ENCODE data around the gene SAMD4A.
"Not testable (repeated sequence)": the region's sequence is repeated elsewhere in the genome, so short reads cannot be mapped to it uniquely, and the experiment has no call there.

The SAMD4A gene

DNA sequence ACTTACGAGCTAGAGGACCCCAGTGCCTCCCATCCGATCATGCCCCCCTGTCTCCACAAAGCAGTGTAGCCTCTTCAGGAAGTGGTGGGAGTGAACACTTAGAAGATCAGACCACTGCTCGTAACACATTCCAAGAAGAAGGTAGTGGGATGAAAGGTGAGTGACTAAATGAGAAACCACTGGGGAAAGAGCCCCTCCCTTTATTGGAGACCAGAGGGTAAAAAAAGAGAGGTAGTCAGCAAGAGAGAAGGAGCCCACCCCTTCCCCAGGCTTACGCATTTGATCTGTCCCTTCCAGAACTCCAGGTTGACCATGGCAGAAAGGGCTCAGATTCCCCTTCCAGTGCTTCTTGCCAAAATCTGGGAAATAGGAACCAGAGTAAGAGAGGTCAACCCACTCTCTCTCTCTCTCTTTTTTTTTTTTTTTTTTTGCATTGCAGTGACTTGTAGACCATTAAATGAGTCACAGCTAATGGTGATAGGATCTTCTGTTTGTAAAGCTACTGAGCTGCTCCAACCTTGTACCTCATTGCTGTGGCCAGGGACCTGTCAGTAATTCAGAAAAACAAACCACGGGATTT is 170.3 kb downstream of the SAMD4A start:
- DNase-seq = peak; percentile 27

DNA sequence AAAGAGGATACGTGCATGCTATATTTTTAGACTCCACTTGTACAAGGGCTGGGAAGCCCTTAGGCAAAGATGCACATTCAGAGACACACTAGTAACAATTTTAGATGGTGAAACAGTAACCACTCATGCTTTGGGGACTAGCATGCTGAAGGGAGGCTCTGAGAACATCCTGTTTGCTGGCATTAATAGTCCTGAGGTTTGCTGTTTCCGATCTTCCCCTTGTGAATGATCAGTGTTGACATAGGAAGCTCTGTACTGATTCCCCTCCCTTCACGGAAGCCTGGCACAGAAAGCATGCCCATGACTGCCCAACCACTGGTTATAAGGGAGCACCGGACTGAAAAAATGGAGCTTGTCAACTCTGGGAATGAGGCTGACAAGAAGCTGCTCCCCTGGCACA is 171.1 kb downstream of the SAMD4A start:
- DNase-seq = peak; percentile 41

DNA sequence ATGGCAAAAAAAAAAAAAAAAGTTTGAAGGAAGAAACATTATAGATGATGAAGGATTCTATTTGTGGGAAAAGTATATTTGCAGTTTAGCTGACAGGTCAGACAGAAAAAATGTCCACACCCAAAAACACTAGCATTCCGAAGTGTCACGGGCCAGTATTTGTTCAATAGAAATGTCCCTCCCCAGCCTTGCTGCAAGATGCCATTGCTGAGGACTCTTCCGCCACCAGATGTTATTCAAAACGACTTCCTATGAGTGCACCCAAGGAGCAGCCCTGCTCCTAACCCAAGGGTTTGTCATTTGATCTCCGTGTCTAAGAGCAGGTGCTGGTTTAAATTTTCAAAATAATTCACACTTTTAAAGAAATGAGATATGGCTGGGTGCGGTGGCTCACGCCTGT is 172.6 kb downstream of the SAMD4A start:
- DNase-seq = peak; percentile 10

DNA sequence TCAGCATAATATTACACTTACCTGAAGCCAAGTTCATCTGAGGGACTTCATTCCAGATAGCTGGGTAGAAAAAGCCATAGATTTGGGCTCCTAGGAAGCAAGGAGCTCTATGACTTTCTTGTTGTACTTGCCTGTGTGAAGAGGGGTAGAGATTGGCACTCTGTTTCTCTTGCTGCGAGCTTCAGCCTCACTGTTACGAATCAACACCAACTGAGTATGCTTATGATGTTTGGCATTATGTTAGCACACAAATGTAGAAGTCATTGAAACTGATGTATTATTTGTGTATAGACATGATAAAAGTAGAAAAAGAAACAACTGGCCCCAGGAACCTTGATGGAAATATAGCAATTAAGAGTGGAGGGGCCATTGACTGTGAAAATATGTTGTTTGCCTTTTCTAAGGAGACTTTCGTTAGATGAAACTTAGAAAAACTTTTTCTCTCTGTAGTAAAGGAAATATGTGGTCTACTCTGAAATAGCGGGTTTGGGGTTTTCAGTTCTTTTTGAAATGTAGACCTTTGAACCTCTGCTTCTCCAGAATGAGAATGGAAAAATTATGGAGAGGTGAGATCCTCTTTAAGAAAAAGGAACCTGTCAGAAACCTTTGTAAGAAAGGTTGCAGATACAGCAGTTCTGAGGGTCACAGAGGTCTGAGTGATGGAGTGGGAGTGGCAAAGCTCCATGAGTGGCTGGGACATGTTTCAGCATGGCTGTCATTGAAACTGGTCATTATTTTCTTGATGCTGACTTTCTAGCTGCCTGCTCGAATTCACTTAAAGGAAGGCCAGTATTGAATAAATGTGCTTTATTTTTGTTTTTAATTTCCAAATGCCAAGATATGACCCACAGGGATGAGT is 175.8 kb downstream of the SAMD4A start:
- peak; percentile 9 for DNase-seq

DNA sequence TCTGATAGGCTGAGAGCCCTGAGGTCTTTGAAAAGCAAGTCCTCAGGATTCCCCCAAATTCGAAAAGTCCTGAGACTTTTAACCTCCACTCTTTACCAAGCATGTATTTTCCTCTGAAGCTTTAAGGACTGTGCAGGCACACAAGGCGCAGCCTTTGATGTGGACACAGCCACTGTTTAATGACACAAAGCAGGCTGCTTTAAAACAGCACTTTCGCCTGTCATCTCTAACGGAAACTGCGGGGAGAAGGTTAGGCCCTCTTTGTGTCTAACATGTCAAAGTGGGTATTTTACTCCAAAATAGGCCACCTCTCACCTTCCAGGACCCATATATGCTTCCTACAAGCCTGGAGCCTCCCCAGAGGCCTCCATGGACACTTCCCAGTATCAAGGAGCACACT is 176.5 kb downstream of the SAMD4A start:
- no peak for DNase-seq

DNA sequence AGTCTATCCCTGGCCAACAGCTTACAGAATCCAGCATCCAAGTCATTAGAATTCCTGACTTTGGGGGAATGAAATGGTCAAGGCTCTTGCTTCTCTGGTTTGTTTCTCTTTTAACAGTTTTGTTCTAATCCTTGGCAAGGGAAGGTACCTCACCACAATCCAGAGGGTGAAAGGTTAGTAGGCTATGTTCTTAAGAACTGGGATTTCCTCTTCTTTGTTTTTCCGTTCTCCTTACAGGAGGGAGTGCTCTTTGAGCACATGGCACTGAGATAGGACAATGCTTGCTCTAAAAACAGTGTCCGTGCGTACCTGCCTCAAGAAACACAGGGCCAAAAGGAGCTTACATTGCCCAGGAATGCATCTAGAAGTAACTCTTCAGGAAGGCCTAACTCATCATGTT is 179.1 kb downstream of the SAMD4A start:
- DNase-seq = no peak

DNA sequence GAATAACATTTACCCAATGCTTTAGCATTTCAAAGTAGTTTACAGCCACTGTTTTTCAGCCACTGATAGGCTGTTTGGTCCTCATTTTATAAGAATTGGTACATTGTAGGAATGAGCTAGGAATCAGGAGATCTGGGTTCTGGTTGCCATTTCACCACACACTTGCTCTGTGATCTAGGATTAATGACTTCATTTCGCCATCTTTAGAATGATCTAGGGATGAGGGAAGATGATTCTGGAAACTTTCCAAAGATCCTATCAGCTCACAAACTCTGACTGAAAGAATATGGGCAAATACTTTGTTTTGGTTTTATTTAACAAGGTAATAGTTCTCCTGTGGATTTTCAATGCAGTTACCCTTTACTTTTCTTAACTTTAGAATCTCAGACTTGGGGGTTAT is 180.7 kb downstream of the SAMD4A start:
- no peak for DNase-seq

DNA sequence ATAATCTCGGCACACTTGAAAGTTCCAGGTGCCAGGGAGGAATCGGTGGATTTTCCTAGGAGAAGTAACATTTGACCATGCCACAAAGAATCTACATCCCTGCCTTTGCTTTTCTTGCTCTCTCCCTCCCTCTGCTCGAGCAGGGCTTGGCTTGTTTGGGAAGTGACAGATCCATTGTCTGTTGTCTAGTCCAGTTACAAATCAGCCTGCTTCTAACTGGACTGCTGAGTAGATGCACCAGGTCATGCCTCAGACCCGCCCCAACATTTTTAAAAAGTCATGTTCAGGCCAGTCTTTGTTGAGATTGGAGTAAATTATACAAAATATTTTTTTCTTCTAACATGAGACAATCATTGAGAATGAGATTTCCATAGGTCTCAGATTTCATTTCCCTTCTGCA is 182.3 kb downstream of the SAMD4A start:
- no peak for DNase-seq

DNA sequence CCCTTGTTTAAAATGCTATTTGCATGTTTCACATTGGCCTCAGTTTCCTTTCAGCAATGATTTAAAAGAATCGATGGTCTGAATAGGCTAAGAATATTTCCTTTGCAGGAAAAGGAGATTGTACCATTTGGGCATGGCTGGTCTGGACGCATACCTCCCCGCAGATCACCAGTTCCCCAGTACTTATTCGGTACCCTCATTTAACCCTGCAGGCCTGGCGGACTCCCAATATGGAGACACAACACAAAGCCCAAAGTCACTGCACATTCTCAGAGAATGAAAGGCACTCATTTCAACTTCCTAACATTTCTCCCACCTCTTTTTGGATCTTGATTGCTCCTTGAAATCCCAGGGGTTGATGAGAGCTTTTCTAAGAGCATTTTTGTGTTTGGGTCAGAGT is 182.8 kb downstream of the SAMD4A start:
- DNase-seq = no peak

DNA sequence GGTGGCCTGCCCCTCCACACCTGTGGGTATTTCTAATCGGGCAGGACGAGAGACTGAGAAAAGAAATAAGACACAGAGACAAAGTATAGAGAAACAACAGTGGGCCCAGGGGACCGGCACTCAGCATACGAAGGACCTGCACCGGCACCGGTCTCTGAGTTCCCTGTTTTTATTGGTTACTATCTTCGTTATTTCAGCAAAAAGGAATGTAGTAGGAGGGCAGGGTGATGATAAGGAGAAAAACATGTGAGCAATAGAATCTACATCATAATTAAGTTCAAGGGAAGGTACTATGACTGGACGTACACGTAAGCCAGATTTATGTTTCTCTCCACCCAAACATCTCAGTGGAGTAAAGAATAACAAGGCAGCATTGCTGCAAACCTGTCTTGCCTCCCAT is 185.7 kb downstream of the SAMD4A start:
- DNase-seq = not testable (repeated sequence)

DNA sequence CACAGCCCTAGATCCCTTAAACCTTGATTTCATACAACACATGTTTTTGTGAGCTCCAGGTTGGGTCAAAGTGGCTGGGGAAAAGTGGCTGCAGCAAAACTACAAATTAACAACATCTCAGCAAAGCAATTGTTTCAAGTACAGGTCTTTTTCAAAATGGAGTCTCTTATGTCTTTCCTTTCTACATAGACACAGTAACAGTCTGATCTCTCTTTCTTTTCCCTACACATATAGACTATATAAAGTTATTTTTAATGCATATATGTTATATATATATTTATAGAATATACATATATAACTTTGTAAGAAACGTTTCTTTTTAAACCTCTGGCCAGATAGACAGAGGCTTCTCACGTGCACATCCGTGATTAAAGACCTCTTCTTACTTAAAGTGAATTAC is 186.5 kb downstream of the SAMD4A start:
- DNase-seq = not testable (repeated sequence)

DNA sequence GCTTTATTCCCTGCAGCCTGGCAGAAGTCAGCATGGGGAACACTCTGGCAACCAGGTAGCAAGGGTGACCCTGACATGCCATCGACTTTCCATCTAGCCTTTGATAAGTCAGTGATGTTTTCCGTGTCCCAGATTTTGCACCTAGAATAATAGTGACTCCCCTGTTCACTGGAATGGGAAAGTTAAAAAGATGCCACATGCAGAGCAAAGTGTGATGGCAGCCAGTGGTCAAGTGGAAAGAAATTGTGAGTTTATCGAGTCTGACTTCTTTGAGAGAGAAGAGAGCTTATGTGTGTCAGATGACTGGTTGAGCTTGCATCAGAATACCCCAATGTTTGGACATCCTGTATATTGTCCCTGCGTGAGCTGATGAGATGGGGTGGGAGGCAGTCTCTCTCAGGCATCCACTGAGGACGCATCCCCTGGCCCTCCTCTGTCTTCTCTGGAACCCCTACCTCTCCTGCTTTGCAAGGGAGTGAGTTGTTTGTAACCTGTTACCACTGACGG is 187.2 kb downstream of the SAMD4A start:
- no peak for DNase-seq

DNA sequence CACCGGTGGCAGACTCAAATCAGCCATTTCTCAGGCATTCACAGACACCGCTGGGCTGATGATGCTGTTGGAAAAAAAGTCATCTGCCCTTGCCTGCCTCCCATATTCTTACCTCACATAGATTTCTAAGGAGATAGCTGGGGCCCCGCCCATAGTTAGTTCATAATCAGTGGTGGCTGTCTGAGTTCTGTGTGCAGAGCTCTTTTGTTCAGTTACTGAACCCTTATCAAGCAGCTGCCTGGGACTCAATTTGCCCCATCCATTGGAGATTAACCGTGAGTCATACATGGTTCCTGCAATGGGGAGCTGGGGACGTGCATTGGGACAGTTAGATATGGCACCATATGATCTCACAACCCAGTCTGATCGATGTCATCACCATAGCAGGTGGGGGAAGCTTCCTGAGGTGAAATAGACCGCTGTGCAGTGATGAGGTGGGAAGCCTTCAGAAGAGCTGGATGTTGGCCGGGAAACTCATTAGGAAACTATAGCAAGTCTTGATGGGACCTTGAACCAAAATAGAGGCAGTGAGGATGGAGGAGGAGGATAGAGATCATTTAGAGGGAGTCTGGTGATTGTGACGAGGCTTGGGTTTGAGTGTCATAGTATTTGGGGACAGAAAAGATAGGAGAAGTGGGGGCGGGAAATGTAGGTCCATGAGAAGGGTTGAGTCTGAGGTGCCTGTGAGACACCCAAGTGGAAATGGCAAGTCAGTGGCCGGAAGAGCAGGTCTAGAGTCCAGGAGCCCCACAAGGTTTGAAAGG is 187.9 kb downstream of the SAMD4A start:
- no peak for DNase-seq

DNA sequence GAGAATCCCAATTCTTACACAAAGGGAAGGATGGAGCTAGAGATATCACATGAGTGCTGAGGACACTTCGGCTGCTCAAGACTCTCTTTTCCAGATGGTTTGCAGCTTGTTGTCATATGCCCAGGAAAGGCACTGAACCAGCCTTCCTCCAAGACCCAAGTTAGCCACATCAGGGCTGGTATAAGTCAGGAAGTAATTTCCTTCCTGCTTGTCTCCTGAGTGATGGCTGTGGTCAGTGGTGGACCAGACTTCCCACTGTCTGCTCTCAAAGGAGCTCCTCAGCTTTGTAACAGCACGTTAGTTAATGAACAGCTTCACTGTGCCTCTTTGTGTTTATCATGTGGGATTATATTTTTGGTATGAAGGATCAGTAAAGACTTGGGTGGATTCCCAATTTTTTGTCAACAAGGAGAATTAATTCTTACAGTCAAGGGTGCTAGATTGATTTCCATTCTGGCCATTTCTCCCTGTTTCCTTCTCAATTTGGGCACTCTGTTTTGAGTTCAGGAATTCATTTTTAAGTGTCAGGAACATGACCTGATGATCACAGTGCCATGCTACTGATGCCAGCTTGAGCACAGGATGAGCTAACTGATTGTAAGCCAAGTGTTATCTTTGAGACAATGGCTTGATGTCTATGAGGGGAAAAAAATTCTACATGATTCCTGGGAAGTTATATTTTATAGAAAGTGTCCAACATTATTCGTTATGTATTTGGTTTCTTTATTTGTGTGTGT is 189.9 kb downstream of the SAMD4A start:
- DNase-seq = no peak

DNA sequence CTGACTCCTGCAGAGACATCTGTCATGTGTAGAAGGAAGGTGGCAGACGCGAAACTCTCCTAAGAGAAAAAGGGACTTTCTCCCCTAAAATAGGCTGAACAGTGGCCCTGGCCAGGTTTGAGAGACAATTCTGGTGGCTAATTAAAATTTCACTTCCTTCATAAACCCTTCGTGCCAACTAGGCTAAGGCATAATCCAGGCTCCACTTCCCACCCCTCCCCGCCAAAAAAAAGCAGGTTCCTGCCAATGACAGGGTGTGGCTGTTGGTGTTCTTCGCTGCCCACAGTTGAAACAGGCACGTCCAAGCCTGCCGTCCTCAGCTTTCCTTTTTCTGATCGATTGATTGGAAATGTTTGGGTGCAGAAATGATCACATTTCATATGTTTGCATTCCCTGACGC is 191.1 kb downstream of the SAMD4A start:
- no peak for DNase-seq

DNA sequence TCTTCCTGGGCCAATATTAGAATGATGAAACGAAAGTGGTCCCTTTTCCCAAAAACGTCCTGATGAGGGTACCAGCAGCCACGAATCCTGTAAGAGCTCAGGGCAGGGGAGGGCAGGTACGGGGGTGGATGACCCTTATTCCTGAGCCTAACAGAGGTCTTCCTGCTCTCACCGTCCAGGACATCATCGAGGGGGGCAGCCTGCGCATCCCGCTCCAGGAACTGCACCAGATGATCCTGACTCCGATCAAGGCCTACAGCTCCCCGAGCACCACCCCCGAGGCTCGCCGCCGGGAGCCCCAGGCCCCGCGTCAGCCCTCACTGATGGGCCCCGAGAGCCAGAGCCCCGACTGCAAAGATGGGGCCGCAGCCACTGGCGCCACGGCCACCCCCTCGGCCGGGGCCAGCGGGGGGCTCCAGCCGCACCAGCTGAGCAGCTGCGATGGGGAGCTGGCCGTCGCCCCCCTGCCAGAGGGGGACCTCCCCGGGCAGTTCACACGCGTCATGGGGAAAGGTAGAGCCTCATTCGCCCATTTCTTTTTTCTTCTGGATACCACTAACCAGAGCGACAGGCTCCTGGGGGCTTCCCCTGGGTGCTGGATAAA is 193.2 kb downstream of the SAMD4A start:
- no peak for DNase-seq

DNA sequence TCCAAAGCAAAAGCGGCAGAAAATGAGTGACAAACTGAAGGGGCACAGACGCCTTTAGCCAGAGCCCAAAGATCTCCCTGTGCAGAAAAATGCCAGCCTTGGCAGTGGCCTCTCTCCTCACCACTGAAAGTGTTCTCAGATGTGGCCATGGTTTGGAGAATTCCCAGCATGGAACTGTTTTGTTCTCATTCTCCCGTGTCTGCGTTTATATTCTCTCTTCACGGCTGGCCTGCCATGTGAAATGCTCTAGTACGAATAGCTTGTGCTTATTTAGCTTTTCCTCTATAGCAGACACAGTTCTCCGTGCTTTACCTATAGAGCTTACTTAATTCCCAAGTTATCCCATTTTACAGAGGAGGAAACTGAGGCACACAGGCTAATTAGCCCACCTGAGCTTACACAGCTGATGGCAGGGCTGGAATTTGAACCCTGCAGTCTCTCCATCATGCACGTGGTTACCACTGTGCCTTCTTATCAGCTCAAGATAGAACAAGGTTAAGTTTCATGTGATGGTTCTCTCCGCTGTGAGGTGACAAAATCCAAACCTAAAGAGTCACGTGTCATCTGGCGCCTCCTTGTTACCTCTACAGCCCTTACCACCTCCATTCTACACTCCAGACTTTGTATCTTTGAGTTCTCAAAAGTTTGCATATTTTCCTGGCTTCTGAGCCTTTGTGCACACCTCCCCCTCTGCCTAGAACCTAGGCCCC is 194.1 kb downstream of the SAMD4A start:
- DNase-seq = no peak

DNA sequence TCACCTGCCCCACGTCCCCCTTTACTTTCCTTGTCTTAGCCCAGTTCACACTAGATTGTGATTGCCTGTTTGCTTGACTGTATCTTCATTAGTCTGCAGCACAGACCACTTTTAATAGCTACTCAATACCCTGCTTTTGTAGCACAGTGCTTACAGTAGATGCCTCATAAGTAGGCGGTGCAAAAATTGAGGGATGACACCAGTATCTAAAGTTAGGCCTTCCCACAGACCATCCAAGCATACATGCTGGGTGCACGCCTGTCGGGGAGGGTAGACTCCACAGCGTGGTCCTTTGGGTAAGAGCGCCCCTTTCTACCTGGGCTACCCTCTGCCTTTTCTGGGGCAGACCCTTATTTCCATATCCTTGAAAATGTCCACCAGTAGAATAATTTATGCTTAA is 194.9 kb downstream of the SAMD4A start:
- DNase-seq = no peak

DNA sequence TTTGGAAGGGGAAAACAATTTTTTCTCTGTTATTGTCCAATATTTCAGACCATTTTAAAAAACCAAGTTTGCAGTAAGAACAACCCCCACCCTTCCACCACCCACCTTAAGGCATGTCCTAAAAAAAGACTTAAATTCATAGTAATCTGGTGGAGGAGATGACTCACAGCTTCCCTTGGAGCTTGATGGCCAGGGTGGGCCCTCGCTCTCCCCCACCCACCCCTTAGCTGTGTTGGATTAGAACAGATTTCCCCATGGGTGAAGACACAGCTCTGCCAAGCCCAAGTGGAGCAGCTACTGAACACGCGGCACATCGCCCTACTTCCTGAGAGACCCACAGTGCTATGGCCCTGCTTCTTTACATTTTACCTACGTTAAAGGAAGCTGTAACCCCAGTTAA is 195.4 kb downstream of the SAMD4A start:
- DNase-seq = no peak

DNA sequence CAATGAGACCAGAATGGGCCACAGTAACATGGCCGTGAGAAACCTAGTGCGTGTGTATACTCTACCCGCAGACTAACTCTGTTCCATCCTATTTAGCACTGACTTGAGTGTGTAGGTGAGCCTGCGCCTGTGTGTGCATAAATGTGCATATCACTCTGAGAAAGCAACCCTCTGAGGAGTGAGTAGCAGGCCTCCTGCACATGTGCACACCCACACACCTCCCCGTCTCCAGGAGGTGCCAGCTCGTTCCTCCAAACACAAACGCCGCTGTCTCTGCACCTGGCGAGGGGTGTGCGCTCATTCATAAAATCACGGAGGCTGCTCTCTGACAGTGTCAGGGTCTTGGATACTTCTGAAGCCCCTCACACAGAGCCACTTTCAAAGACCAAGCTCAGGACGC is 196.8 kb downstream of the SAMD4A start:
- DNase-seq = no peak

DNA sequence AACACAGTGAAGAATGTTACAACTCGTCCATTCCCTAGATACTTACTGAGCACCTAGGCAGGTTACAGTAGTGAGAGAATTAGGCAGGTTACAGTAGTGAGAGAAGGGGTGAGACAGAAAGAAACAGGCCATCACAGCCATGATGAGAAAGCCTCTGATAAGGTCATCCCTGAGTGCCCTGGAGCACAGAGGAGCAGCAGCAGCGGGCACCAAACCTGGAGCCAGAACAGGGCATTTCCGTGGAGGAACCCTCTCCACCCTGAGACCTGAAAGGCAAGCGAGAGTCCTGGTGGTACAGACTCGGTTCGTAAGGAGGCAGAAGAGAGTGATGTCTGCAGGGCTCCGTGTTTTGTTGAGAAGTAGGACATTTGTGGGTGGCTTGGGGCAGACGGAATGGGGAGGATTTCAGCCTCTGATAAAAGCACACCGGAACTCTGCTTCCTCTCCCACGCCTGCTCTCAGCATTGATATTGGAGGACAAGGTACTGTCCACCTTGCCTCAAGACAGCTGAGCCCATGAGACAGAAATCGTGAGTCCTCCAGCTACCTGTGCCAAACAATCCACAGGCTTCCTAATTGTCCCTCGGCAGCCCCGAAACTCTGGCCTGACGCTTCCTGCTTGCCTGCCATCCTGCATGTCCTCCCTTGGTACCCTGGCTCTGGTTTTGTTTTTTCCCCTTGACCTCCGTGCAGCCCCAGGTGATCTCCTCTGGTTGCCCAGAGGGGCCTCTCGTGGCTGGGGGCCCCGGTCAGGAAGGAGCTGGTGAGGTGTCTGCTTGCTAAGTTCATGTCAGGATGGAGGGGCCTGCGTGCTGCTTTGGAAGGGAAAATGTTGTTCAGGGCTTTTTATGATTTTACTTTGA is 199.6 kb downstream of the SAMD4A start:
- no peak for DNase-seq
